Mammary epithelial cell (primary cell): ENCODE results near the gene SERPINA12.

Experiments used
- CTCF ChIP-seq, 2 donors: IDR thresholded peaks in 1 of 2; conservative IDR thresholded peaks in 1 of 2; 2 replicates each; pipeline ENCODE4 v1.5.1; 2011 to 2012; ENCODE audit warnings: inconsistent platforms in 2 of 2, low read length in 2 of 2, mild to moderate bottlenecking in 2 of 2, control low read depth in 1 of 2, low read depth in 1 of 2; ENCODE audit not compliant: insufficient read depth in 1 of 2; ENCODE audit errors: extremely low read depth in 1 of 2
- EZH2 ChIP-seq: IDR thresholded peaks from 2 replicates; pipeline ENCODE4 v1.6.1; 2012; ENCODE audit warnings: low read length, inconsistent platforms, borderline replicate concordance

- TF ChIP-seq CTCF (conservative IDR thresholded peaks at IDR 0.05 in 1 of 2, IDR thresholded peaks at IDR 0.05 in 1 of 2; ENCODE audit: extremely low read depth in 1 of 2, insufficient read depth in 1 of 2, low read depth in 1 of 2, low read length in 2 of 2) (no peak), EZH2 (no peak)
Measured at GRCh38 chr14:94541234-94541975, 32.1 kb upstream of the SERPINA12 start.
